Fibroblast of lung (primary cell): ENCODE measurements around the gene PIK3C2G.

Experiments
- CTCF ChIP-seq, 2 donors: IDR thresholded peaks in 1 of 2; conservative IDR thresholded peaks in 1 of 2; 1 replicate in 1 of 2; 2 replicates in 1 of 2; pipeline ENCODE4 v1.5.1; 2011 to 2012; ENCODE audit warnings: low read length in 2 of 2, control low read depth in 1 of 2, inconsistent platforms in 1 of 2, low read depth in 1 of 2, mild to moderate bottlenecking in 1 of 2
- EZH2 ChIP-seq: IDR thresholded peaks from 2 replicates; pipeline ENCODE4 v1.5.1; 2012; ENCODE audit warnings: low read length, control low read depth, mild to moderate bottlenecking; ENCODE audit errors: missing control alignments

- TF ChIP-seq CTCF (conservative IDR thresholded peaks at IDR 0.05 in 1 of 2, IDR thresholded peaks at IDR 0.05 in 1 of 2; ENCODE audit: low read depth in 1 of 2, low read length in 2 of 2), result no peak
- no peak for TF ChIP-seq EZH2
Measured at GRCh38 chr12:18601962-18602361, 340.6 kb downstream of the PIK3C2G start.
